B cell (primary cell): Measurements from ENCODE around the gene CCDC107.
"Not testable (repeated sequence)": the region's sequence is repeated elsewhere in the genome, so short reads cannot be mapped to it uniquely, and the experiment has no call there.

Experiments
- EZH2 ChIP-seq: IDR thresholded peaks from 2 replicates; pipeline ENCODE4 v1.6.1; 2012; ENCODE audit warnings: borderline replicate concordance, low read depth, mild to moderate bottlenecking, moderate library complexity, low read length; ENCODE audit not compliant: insufficient read depth, poor library complexity, severe bottlenecking
- TF ChIP-seq, protein P1 (sequence below): fragments of 200-600 bp; IDR thresholded peaks from one replicate; pipeline ENCODE4 v1.8.0; 2022; ENCODE audit warnings: antibody characterized with exemption, mild to moderate bottlenecking

DNA sequence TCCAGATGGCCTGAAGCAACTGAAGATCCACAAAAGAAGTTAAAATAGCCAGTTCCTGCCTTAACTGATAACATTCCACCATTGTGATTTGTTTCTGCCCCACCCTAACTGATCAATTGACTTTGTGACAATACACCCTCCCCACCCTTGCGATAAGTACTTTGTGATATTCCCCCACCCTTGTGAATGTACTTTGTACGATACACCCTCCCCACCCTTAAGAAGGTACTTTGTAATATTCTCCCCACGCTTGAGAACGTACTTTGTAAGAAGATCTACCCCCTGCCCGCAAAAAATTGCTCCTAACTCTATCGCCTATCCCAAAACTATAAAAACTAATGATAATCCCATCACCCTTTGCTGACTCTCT is 21.2 kb upstream of the CCDC107 start:
- TF ChIP-seq, protein P1, sequence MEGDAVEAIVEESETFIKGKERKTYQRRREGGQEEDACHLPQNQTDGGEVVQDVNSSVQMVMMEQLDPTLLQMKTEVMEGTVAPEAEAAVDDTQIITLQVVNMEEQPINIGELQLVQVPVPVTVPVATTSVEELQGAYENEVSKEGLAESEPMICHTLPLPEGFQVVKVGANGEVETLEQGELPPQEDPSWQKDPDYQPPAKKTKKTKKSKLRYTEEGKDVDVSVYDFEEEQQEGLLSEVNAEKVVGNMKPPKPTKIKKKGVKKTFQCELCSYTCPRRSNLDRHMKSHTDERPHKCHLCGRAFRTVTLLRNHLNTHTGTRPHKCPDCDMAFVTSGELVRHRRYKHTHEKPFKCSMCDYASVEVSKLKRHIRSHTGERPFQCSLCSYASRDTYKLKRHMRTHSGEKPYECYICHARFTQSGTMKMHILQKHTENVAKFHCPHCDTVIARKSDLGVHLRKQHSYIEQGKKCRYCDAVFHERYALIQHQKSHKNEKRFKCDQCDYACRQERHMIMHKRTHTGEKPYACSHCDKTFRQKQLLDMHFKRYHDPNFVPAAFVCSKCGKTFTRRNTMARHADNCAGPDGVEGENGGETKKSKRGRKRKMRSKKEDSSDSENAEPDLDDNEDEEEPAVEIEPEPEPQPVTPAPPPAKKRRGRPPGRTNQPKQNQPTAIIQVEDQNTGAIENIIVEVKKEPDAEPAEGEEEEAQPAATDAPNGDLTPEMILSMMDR = not testable (repeated sequence)
- TF ChIP-seq EZH2 = not testable (repeated sequence)
